Astrocyte (in vitro differentiated cells and primary cell): Measurements from ENCODE around the gene ELP4. TPM values are rescaled to one million over a fixed set of nuclear protein-coding genes. Genes with fewer than 3 reads are reported as not detected.

ENCODE experiments used
- DNase-seq: peaks from one replicate; pipeline ENCODE4 v3.0.0-alpha.2; 2010; ENCODE audit warnings: low read depth
- FAIRE-seq: peaks from 2 replicates; lab custom pipeline; 2011; peaks lifted over from hg19 to GRCh38; lab: Jason Lieb, UNC
- H2AFZ ChIP-seq: 2 replicates; pipeline ENCODE4 v1.6.0; 2012; ENCODE audit warnings: low read depth, low read length, inconsistent platforms
- H3K27ac ChIP-seq: 2 replicates; pipeline ENCODE4 v1.5.1; 2011; ENCODE audit warnings: low read depth, low read length, inconsistent platforms
- H3K27me3 ChIP-seq: 2 replicates; pipeline ENCODE4 v1.6.0; 2011; ENCODE audit warnings: low read length, inconsistent platforms; ENCODE audit not compliant: insufficient read depth
- H3K36me3 ChIP-seq: 2 replicates; pipeline ENCODE4 v1.5.1; 2011; ENCODE audit warnings: low read length, inconsistent platforms; ENCODE audit not compliant: insufficient read depth
- H3K4me1 ChIP-seq: 2 replicates; pipeline ENCODE4 v1.5.1; 2011; ENCODE audit warnings: low read length, inconsistent platforms; ENCODE audit not compliant: insufficient read depth
- H3K4me2 ChIP-seq: 2 replicates; pipeline ENCODE4 v1.6.0; 2012; ENCODE audit warnings: low read length, inconsistent platforms
- H3K4me3 ChIP-seq: 2 replicates; pipeline ENCODE4 v1.5.1; 2011; ENCODE audit warnings: low read depth, mild to moderate bottlenecking, low read length, inconsistent platforms; ENCODE audit not compliant: insufficient read depth
- H3K79me2 ChIP-seq: 2 replicates; pipeline ENCODE4 v1.6.0; 2012; ENCODE audit warnings: mild to moderate bottlenecking, low read length, inconsistent platforms; ENCODE audit not compliant: insufficient read depth
- H3K9ac ChIP-seq: 2 replicates; pipeline ENCODE4 v1.6.0; 2012; ENCODE audit warnings: mild to moderate bottlenecking, low read length, inconsistent platforms
- H3K9me3 ChIP-seq: 2 replicates; pipeline ENCODE4 v1.5.1; 2012; ENCODE audit warnings: low read depth, mild to moderate bottlenecking, low read length, inconsistent platforms; ENCODE audit not compliant: insufficient read depth
- H4K20me1 ChIP-seq: 2 replicates; pipeline ENCODE4 v1.6.0; 2012; ENCODE audit warnings: low read length, inconsistent platforms; ENCODE audit not compliant: insufficient read depth
- H3K27ac Mint-ChIP-seq: one replicate; pipeline ENCODE4 v1.8.0; 2021; ENCODE audit warnings: mild to moderate bottlenecking, mixed read lengths; ENCODE audit not compliant: unreplicated experiment
- H3K27me3 Mint-ChIP-seq: one replicate; pipeline ENCODE4 v1.8.0; 2021; ENCODE audit warnings: low read depth, mixed read lengths; ENCODE audit not compliant: unreplicated experiment
- H3K36me3 Mint-ChIP-seq: one replicate; pipeline ENCODE4 v1.8.0; 2021; ENCODE audit warnings: low read depth, mixed read lengths; ENCODE audit not compliant: unreplicated experiment
- H3K4me1 Mint-ChIP-seq: one replicate; pipeline ENCODE4 v1.8.0; 2021; ENCODE audit warnings: low read depth, mixed read lengths; ENCODE audit not compliant: unreplicated experiment
- H3K4me3 Mint-ChIP-seq: one replicate; pipeline ENCODE4 v1.8.0; 2021; ENCODE audit warnings: mild to moderate bottlenecking, moderate library complexity, mixed read lengths; ENCODE audit not compliant: unreplicated experiment
- H3K9me3 Mint-ChIP-seq: one replicate; pipeline ENCODE4 v1.8.0; 2021; ENCODE audit warnings: mild to moderate bottlenecking, mixed read lengths; ENCODE audit not compliant: unreplicated experiment
- CTCF ChIP-seq: IDR thresholded peaks from 2 replicates; pipeline ENCODE4 v1.5.1; 2011; ENCODE audit warnings: low read depth, mild to moderate bottlenecking, inconsistent platforms, low read length, moderate library complexity; ENCODE audit not compliant: insufficient read depth
- EZH2 ChIP-seq: IDR thresholded peaks from 2 replicates; pipeline ENCODE4 v1.6.1; 2012; ENCODE audit warnings: mild to moderate bottlenecking, low read length, inconsistent platforms; ENCODE audit not compliant: insufficient read depth
- total RNA-seq: library from RNA; stranded (reverse); gene quantifications from 2 replicates; pipeline ENCODE4 v1.2.1, GENCODE V29; 2021

The ELP4 gene
- total RNA-seq, 1 donor from 2014 or later, result 12.9 TPM

DNA sequence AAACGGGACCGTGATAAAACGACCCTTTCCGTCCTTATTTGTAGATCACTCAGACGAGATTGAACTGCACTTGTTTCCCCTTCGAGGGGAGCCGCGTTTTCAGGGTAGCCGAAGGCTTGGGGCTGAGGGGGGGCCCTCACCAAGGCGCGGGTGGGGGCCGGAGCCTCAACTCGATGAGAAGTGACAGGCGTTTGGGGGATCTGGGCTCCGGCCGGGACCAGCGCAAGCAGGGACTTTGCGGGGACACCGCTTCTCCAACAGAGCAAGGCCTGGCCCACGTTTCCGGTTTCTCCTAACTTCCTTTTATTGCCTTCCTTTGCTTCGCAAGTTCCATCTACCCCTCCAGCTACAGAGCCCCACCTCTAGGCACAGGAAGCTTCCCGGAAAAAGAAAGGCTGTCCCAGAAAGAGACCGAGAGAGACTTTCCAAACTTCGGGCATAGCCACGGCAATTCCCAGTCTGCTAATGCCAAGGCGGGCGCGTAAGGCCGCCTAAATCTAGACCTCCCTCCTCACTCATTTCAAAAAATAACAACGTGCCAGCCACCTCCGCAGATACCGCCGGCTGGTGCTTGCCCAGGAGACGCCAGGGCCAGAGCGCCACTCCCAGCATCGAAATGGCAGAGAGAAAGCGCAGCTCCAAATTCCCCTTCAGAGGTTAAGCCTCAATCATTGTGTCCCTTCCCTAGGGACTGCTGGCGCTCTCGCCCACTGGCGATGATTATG is 294.9 kb downstream of the ELP4 start:
- H3K9me3 ChIP-seq, result no peaks in the 10 kb centered on the region
- H3K27me3 Mint-ChIP-seq, result peaks cover 88% of the 10 kb centered on the region
- peaks cover 66% of the 10 kb centered on the region for H3K27me3 ChIP-seq
- H3K36me3 ChIP-seq, result peaks cover 2% of the 10 kb centered on the region
- peaks cover 27% of the 10 kb centered on the region for H3K4me1 ChIP-seq
- peak overlapping the region; percentile 99 for H3K4me2 ChIP-seq
- H3K27ac ChIP-seq, result peak overlapping the region; percentile 50
- no peak for FAIRE-seq
- peak overlapping the region; percentile 47 for H3K4me3 ChIP-seq
- peak; percentile 45 for DNase-seq
- peaks cover 13% of the 10 kb centered on the region for H3K36me3 Mint-ChIP-seq
- H3K9me3 Mint-ChIP-seq, result peaks cover 49% of the 10 kb centered on the region
- peaks cover 94% of the 10 kb centered on the region for H3K79me2 ChIP-seq
- no peaks in the 10 kb centered on the region for H3K4me1 Mint-ChIP-seq
- peak overlapping the region; percentile 93 for H3K27ac Mint-ChIP-seq
- H3K4me3 Mint-ChIP-seq, result no peak overlapping the region
- H3K9ac ChIP-seq, result peak overlapping the region; percentile 92
- H4K20me1 ChIP-seq, result peaks cover 19% of the 10 kb centered on the region
- no peak overlapping the region for H2AFZ ChIP-seq
- TF ChIP-seq CTCF (no peak), EZH2 (no peak)

DNA sequence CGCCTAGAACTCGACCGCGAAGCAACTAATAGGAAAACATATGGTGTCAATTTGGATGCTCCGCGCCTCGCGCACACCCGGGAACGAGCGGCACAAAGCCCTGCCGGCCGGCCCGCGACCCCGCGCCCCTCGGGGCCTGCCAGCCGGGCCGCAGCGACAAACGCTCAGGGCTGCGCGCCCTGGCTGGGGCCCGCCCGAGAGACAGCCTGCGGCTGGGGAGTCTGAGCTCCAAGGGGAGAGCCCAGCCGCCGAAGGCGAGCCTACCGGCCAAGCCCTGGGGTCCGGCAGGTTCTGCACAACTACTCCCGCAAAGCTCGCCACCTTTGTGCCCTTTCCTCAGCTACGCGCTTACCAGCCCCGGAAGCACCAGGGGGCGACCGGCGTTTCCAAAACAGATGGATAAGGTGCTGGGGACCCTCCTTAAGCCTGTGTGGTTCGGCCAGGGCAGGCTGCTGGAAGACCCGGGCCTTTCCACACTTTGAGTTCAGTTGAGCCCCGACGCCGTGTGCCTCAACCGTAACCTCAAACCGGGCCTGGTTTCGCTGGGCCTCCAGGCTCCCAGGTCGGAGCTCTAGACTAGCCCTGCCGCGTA is 295.6 kb downstream of the ELP4 start:
- H3K9me3 Mint-ChIP-seq, result peaks cover 47% of the 10 kb centered on the region
- Histone ChIP-seq H3K4me3 (peak overlapping the region; percentile 47), H3K4me2 (peak overlapping the region; percentile 99), H3K9me3 (no peaks in the 10 kb centered on the region), H3K27ac (peak overlapping the region; percentile 50), H3K79me2 (peaks cover 98% of the 10 kb centered on the region), H3K4me1 (peaks cover 25% of the 10 kb centered on the region), H3K27me3 (peaks cover 66% of the 10 kb centered on the region), H2AFZ (no peak overlapping the region), H3K36me3 (peaks cover 2% of the 10 kb centered on the region), H3K9ac (peak overlapping the region; percentile 92), H4K20me1 (peaks cover 24% of the 10 kb centered on the region)
- no peaks in the 10 kb centered on the region for H3K4me1 Mint-ChIP-seq
- no peak for FAIRE-seq
- H3K4me3 Mint-ChIP-seq, result no peak overlapping the region
- peak; percentile 45 for DNase-seq
- H3K27me3 Mint-ChIP-seq, result peaks cover 86% of the 10 kb centered on the region
- H3K27ac Mint-ChIP-seq, result peak overlapping the region; percentile 93
- no peak for TF ChIP-seq CTCF
- peak; percentile 19 for TF ChIP-seq EZH2
- H3K36me3 Mint-ChIP-seq, result peaks cover 15% of the 10 kb centered on the region
